Uterus (tissue), 4 donors: ENCODE measurements around the gene CBFA2T2. TPM values are rescaled to one million over a fixed set of nuclear protein-coding genes. Genes with fewer than 3 reads are reported as not detected.

Experiments used
- DNase-seq, 2 donors: peaks; one replicate each; pipeline ENCODE4 v3.0.0-alpha.2; 2019 to 2020
- H3K27ac ChIP-seq, 2 donors: fragments of 200-600 bp; sonication (generic); 1 replicate in 1 of 2; 2 replicates in 1 of 2; pipeline ENCODE4 v1.5.1; 2016 to 2018
- H3K27me3 ChIP-seq, 2 donors: fragments of 200-600 bp; sonication (generic); one replicate each; pipeline ENCODE4 v1.5.1; 2018 to 2019; ENCODE audit warnings: control low read depth in 1 of 2
- H3K36me3 ChIP-seq, 2 donors: fragments of 200-600 bp; sonication (generic); one replicate each; pipeline ENCODE4 v1.5.1; 2019; ENCODE audit warnings: control low read depth in 1 of 2
- H3K4me1 ChIP-seq, 2 donors: fragments of 200-600 bp; sonication (generic); one replicate each; pipeline ENCODE4 v1.5.1; 2018 to 2019; ENCODE audit warnings: control low read depth in 1 of 2
- H3K4me3 ChIP-seq, 2 donors: fragments of 200-600 bp; sonication (generic); 1 replicate in 1 of 2; 2 replicates in 1 of 2; pipeline ENCODE4 v1.5.1; 2018 to 2019; ENCODE audit warnings: mild to moderate bottlenecking in 1 of 2
- H3K9me3 ChIP-seq, 2 donors: fragments of 200-600 bp; sonication (generic); one replicate each; pipeline ENCODE4 v1.5.1; 2019; ENCODE audit warnings: control low read depth in 1 of 2
- CTCF ChIP-seq, 4 experiments: fragments of 200-600 bp in 2 of 4; fragments of 450-650 bp in 2 of 4; sonication (generic) in 2 of 4; IDR thresholded peaks; one replicate each; pipeline ENCODE4 v1.5.1; 2016 to 2019; ENCODE audit warnings: antibody characterized with exemption in 4 of 4, mild to moderate bottlenecking in 2 of 4, moderate library complexity in 1 of 4
- POLR2A ChIP-seq, 2 donors: fragments of 450-650 bp; IDR thresholded peaks; one replicate each; pipeline ENCODE4 v1.6.1; 2016; ENCODE audit warnings: antibody characterized with exemption in 2 of 2, mild to moderate bottlenecking in 1 of 2, moderate library complexity in 1 of 2
- intact Hi-C: fragments of 100-400 bp; cut with DNase I; formaldehyde crosslinking; loops from one replicate; pipeline ENCODE4 v1.15.1; 2023; ENCODE audit warnings: low total_unique reads
- total RNA-seq, 4 donors: library from RNA; depleted of rRNA in 3 of 4; stranded (reverse); fragments of >200 nt in 3 of 4; gene quantifications; one replicate each; pipeline versions ENCODE4 v1.1.0 to v1.2.4, GENCODE V29; 2014 to 2023
- donor health status: DM: yes; HTN: yes; CAD: no.

The CBFA2T2 gene
- total RNA-seq, 4 donors from 2014 or later: 13.6 to 32.4 (median 24.3) TPM

- DNase-seq: no peak
- intact Hi-C loops: no loop called here
- Histone ChIP-seq H3K27ac (no peak overlapping the region), H3K4me3 (no peak overlapping the region), H3K9me3 (no peaks in the 10 kb centered on the region), H3K4me1 (peaks cover 3 to 9% of the 10 kb centered on the region in 2 donors), H3K36me3 (no peaks in the 10 kb centered on the region), H3K27me3 (no peaks in the 10 kb centered on the region)
- TF ChIP-seq CTCF (IDR thresholded peaks at IDR 0.05) (no peak), POLR2A (IDR thresholded peaks at IDR 0.05) (no peak)
Measured at GRCh38 chr20:33680686-33681085, 190.8 kb downstream of the CBFA2T2 start.

- H3K4me3 ChIP-seq: no peak overlapping the region
- intact Hi-C loops: no loop called here
- no peaks in the 10 kb centered on the region for H3K9me3 ChIP-seq
- H3K36me3 ChIP-seq: no peaks in the 10 kb centered on the region
- no peak overlapping the region for H3K27ac ChIP-seq
- no peaks in the 10 kb centered on the region for H3K27me3 ChIP-seq
- peaks cover 0 to 8% of the 10 kb centered on the region in 2 donors for H3K4me1 ChIP-seq
- DNase-seq: no peak
- TF ChIP-seq CTCF (IDR thresholded peaks at IDR 0.05): no peak
- TF ChIP-seq POLR2A (IDR thresholded peaks at IDR 0.05): no peak
Measured at GRCh38 chr20:33681288-33681687, 191.4 kb downstream of the CBFA2T2 start.

- no peaks in the 10 kb centered on the region for H3K9me3 ChIP-seq
- H3K4me1 ChIP-seq: peaks cover 0 to 8% of the 10 kb centered on the region in 2 donors
- intact Hi-C loops: no loop called here
- no peak overlapping the region for H3K4me3 ChIP-seq
- H3K36me3 ChIP-seq: no peaks in the 10 kb centered on the region
- no peak for DNase-seq
- H3K27me3 ChIP-seq: no peaks in the 10 kb centered on the region
- no peak overlapping the region for H3K27ac ChIP-seq
- TF ChIP-seq POLR2A (IDR thresholded peaks at IDR 0.05): no peak
- TF ChIP-seq CTCF (IDR thresholded peaks at IDR 0.05): no peak
Measured at GRCh38 chr20:33681728-33682353, 191.9 kb downstream of the CBFA2T2 start.

GRCh38 chr20:33684533-33685327 is 194.8 kb downstream of the CBFA2T2 start:
- DNase-seq: peak in 1 of 2 donors; percentile 25
- Histone ChIP-seq H3K4me1 (peaks cover 0 to 8% of the 10 kb centered on the region in 2 donors), H3K4me3 (no peak overlapping the region), H3K27ac (no peak overlapping the region), H3K36me3 (no peaks in the 10 kb centered on the region), H3K27me3 (no peaks in the 10 kb centered on the region), H3K9me3 (no peaks in the 10 kb centered on the region)
- TF ChIP-seq POLR2A (IDR thresholded peaks at IDR 0.05) (no peak), CTCF (IDR thresholded peaks at IDR 0.05) (no peak)
- intact Hi-C loops: no loop called here
